HG03521 (cell line): ENCODE measurements around the gene MLH1.
"Not testable (repeated sequence)": the region's sequence is repeated elsewhere in the genome, so short reads cannot be mapped to it uniquely, and the experiment has no call there.

ENCODE experiments used
- ATAC-seq: cut with Tn5 transposase; IDR thresholded peaks from one replicate; pipeline ENCODE4 v1.9.1; 2021; ENCODE audit warnings: mild to moderate bottlenecking, moderate library complexity; ENCODE audit not compliant: unreplicated experiment

Gene MLH1

DNA sequence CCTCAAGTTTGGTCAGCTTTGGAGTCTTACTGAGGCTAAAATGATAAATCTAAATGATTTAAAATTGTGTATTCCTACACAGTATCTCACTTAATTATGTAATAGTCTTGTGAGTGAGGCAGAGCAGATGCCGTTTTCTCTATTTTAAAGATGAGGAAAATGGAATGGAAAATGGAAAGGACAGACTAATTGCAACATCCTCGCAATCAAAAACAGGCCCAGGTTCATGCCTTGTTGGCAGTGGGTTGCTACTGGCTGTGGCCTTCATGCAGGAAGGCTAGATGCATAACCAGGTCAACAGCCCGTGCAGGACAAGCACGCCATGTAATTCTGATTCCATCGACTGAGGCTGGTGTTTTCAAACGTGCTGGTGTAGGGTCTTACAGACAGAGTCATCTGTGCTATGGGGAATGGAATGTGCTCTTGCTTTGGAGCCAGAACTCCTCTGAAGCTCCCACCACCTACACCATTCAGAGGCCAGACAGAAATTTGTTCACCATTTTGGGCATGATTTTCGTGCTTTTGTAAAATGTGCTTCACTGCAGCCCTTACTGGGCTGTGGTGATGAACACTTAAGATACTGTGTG lies 37.9 kb downstream of the MLH1 start:
- no peak for ATAC-seq

GRCh38 chr3:37032961-37033360 lies 39.6 kb downstream of the MLH1 start:
- no peak for ATAC-seq

GRCh38 chr3:37037352-37037751 lies 44.0 kb downstream of the MLH1 start:
- no peak for ATAC-seq

DNA sequence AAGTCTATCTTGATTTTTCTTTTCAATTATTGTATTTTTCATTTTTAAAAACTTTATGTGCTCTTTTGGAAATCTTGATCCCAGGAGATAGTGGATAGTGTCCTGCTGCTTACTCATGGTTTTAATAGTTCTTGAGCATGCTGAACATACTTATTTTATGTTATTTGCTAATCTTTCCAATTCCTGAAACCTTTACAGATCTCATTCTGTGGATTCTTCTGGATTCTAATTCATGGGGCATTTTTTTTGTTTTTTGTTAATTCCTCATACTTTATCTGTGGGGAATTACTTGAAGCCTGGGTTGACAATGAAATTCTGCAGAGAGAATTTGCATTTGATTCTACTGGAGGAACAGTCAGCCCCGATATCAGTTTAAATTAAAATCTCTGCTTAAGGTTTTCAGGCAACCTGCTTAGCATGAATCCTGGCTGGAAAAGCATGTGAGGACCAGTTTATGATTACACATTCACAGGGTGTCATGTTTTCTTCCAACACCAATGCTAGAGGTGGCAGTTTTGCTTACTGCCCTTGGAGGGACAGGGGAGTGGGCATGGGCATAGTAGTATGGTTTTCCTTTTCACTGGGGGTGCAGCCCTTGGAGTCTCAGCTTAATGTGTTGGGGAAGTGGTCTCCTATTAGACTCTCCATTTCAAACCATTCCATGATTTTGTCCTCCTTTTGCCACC lies 46.0 kb downstream of the MLH1 start:
- ATAC-seq: no peak

DNA sequence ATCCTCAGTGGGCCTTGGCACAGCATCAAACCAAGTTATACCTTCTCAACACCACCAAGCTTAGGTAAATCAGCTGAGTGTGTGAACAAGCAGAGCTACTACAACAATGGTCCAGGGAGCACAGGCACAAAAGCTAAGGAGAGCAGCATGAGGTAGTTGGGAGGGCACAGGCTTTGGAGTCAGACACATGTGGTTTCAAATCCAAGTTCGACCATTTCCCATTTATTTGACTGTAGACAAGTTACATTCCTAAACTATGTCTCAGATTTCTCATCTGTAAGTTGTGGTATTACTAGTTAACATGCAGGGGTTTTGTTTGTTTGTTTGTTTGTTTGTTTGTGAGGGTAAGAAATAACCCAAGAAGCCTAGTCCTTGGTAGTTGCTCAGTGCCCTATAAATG lies 46.9 kb downstream of the MLH1 start:
- ATAC-seq: no peak

DNA sequence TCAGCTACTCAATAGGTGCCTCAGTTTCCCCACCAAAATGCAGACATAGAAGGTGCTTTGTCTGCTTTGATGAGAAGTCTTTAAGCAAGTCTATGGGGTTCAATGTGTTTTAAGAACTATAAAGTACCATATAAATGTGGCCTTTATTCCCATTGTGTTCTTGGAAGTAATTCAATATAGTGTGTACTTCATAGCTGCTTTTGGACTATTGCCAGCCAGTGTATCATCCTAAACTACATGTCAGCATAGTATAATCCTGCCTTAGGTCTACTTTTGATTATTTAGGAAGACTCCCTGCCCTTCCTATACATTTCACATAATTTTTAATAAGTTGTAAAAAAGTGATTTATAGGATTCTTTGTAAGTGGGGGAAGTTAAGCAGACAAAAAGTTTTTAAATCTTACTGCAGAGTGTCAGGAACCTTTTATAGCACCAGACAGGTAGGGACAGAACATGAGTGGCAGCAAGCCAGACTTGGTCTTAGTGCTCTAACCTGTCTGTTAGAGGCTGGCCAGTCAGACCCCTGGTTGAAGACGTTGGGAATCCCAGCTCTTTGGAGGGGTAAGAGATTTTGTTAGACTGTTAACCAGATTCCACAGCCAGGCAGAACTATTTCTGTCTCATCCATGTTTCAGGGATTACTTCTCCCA lies 48.4 kb downstream of the MLH1 start:
- no peak for ATAC-seq

DNA sequence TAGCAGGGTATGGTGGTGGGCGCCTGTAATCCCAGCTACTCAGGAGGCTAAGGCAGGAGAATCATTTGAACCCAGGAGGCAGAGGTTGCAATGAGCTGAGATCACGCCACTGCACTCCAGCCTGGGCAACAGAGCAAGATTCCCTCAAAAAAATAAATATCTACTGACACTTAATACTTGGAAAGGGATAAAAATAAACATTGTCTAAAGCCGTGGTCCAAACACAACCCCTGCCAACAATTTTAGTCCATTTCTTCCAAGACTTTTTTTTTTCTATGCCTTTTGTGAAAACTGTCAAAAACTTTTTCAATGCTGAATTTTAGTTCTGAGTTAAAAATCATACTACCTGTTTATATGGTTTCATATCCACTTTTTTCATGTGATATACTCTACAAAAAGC lies 49.4 kb downstream of the MLH1 start:
- not testable (repeated sequence) for ATAC-seq

DNA sequence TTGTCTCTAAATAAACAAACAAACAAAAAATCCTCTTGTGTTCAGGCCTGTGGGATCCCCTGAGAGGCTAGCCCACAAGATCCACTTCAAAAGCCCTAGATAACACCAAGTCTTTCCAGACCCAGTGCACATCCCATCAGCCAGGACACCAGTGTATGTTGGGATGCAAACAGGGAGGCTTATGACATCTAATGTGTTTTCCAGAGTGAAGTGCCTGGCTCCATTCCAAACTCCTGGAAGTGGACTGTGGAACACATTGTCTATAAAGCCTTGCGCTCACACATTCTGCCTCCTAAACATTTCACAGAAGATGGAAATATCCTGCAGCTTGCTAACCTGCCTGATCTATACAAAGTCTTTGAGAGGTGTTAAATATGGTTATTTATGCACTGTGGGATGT lies 57.0 kb downstream of the MLH1 start:
- ATAC-seq: no peak

DNA sequence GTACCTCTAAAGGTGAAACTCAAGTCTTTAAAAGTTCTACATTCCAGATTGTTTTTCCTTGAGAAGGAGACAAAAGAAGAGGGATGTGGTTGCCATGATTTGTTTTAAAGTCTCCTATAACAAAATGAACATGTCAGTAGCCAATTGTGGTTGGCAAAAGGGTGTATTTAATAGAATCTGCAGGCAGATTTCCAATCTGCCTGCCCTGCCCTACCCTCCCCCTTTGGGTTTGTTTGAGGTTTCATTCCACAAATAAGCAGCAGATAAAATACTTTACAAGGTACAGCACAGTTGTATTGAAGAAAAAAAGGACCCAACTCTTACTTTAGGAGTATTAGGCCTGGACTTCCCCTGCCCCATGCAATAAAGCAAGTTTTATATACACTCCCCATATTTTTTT lies 59.5 kb downstream of the MLH1 start:
- ATAC-seq: no peak

DNA sequence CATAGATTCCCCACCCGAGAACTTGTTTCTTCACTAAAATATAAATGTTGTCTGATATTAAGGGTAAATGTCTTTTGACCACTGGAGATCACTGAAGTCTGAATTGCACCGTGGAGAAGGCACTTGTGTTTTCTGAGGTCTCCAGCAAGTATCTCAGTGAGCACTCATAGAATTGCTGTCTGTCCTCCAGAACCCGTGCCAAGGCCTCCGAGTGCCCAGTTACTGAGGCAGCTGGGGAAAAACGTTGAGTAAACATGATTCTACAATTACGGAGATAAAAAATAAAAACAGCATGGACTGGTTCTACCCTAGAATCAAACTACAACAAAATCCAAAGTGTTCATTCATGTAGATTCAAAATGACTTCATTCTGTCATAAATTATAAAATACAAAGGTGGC lies 60.0 kb downstream of the MLH1 start:
- no peak for ATAC-seq

DNA sequence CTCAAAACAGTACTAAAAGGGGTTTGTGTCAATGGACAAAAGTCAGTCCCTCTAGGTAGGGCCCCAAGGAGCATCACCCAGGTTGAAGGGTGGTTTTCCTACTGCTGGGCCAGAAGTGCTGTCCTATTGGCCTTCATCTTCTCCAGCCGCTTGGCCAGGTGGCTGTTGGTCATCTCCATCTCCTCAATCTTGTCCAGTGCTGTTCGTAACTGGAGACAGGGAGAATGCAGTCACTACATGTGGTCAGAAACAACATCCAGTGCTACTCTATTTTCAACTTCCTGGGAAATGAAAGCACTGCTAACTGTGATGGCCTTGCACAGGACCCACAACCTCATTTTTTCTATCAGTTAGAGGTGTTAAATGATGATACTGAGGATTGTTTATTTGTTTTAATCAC lies 60.4 kb downstream of the MLH1 start:
- no peak for ATAC-seq

DNA sequence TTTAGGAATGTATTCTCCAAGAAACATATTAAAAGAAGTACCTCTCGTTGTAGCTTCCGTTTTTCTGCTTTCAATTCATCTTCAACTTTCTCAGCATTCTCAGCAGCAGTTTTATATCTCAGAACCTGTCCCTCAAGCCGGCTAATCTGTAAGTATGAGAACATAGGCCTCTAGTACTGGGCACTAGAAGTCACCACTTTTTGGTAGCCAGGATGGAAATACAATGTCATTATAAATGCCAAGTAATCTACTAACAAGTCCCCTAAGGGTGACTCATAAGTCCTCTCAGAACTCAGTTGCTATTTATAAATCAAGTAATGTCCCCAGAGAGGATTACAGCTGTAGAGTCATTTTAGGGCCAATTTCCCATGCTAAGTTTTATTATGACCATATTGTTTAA lies 61.1 kb downstream of the MLH1 start:
- ATAC-seq: no peak

DNA sequence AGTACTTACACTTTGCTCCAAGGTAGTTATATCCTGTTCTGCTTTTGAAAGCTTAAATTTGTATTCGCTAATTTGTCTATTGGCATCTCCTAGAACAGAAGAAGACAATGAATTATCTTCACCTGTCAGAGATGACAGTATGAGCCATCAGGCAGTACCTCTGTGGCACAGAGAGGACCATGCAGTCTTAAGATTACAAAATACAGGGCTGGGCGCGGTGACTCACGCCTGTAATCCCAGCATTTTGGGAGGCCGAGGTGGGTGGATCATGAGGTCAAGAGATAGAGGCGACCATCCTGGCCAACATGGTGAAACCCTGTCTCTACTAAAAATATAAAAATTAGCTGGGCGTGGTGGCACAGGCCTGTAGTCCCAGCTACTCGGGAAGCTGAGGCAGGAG lies 61.8 kb downstream of the MLH1 start:
- ATAC-seq: not testable (repeated sequence)

- no peak for ATAC-seq
These were observed 63.5 kb downstream of the MLH1 start for GRCh38 chr3:37056826-37057225.

GRCh38 chr3:37058117-37058516 lies 64.8 kb downstream of the MLH1 start:
- ATAC-seq: no peak

- no peak for ATAC-seq
These were observed 71.4 kb downstream of the MLH1 start for GRCh38 chr3:37064747-37065146.

DNA sequence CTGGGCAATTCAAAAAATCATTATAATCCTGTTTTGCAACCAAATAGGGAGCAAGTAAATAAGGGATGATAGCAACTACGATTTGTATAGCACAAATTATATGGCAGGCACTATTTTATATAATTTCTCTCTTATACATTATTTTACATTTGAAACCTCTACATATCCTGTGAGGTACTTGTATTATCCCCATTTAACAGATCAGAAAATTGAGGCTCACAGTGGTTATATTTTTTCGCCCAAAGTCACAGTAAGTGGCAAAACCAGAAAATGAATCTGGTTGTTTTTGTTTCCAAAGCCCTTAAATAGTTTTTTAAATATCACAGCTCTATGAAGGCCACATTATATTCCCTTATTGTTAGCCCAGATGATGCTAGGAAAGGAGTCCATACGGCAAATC lies 74.3 kb downstream of the MLH1 start:
- ATAC-seq: no peak

DNA sequence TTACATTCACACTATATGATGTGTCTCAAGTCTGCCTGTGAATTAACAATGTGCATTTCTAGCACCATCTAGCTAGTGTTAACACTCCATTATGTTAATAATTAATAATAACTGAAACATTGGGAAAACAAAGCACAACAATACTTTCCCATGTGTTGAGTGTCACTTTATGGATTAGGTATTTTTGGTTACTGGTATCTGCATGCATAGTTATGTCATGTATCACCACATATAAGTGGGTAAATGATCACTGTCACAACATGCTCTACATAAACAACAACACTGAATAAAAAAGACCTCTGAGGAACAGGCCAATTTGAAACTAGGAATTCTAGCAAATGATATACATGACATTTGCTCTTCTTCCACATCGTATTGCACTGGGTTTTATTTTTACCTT lies 74.7 kb downstream of the MLH1 start:
- ATAC-seq: no peak

DNA sequence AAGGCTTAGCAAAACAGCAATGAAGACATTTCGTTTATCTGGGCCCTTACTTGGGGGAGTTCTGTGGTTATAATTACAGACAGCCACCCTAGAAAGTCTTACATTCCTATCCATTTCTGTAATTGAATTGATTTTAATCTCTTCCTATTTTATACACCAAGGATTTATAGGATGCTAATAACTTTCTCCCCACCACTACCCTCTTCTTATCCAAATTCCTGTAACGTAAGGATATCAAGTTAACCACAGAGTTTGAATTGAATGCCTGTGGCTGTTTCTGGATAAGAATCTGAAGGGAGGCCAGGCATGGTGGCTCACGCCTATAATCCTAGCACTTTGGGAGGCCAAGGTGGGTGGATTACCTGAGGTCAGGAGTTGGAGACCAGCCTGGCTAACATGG lies 78.6 kb downstream of the MLH1 start:
- ATAC-seq: no peak

GRCh38 chr3:37072892-37073291 lies 79.6 kb downstream of the MLH1 start:
- ATAC-seq: no peak

DNA sequence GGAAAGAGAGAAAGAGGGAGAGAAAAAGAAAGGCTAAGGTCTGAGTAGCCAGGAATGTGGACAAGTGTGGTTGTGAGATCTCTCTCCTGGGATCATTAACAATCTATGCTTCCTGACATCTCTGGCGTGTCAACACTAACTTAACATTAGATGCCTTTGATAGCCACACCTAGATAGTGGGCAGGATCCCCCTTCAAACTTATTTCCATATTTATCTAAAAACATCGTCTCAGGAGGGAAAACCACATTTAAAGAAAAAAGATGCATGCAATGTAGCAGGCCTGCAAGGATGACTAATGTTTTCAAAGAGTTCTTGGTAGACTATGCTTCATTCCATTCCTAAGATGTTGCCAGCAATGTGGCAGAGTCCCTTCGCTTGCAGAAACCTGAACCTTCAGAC lies 80.9 kb downstream of the MLH1 start:
- no peak for ATAC-seq

DNA sequence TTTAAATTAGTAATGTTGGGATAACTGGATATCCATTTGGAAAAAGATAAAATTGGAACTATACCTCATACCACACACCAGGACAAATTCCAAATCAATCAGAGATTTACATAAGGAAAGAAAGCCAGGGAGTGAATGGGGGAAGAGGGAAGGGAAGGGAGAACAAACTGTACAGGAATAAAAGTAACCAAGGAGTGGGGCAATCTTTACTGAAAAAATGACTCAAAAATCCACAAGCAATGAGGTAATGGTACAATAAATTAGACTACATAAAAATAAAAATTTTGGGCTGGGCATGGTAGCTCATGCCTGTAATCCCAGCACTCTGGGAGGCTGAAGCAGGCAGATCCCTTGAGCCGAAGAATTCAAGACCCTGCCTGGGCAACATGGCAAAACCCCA lies 82.6 kb downstream of the MLH1 start:
- ATAC-seq: no peak

GRCh38 chr3:37082317-37082716 lies 89.0 kb downstream of the MLH1 start:
- ATAC-seq: no peak
